ENCODE results near the gene CTDSPL.

The CTDSPL gene

GRCh38 chr3:37855363-37855970, 6.2 kb upstream of the CTDSPL start:
- DNase-seq, result peak; percentile 11 to 42

GRCh38 chr3:37856381-37856780, 5.3 kb upstream of the CTDSPL start:
- no peak for DNase-seq

GRCh38 chr3:37858742-37859141, 2.9 kb upstream of the CTDSPL start:
- DNase-seq, result no peak

GRCh38 chr3:37859354-37859753, 2.3 kb upstream of the CTDSPL start:
- no peak for DNase-seq

GRCh38 chr3:37859908-37860199, 1.8 kb upstream of the CTDSPL start:
- DNase-seq, result no peak

GRCh38 chr3:37862219-37862902, 681 bp downstream of the CTDSPL start:
- no peak for DNase-seq

GRCh38 chr3:37862903-37863815, 1.5 kb downstream of the CTDSPL start:
- no peak for DNase-seq

GRCh38 chr3:37863949-37864822, 2.5 kb downstream of the CTDSPL start:
- no peak for DNase-seq

GRCh38 chr3:37864904-37865303, 3.2 kb downstream of the CTDSPL start:
- no peak for DNase-seq

GRCh38 chr3:37867144-37867543, 5.5 kb downstream of the CTDSPL start:
- no peak for DNase-seq

GRCh38 chr3:37871858-37872257, 10.2 kb downstream of the CTDSPL start:
- DNase-seq, result no peak

- no peak for DNase-seq
Measured at GRCh38 chr3:37872413-37873160, 10.9 kb downstream of the CTDSPL start.

GRCh38 chr3:37876279-37876678, 14.6 kb downstream of the CTDSPL start:
- no peak for DNase-seq

- DNase-seq, result no peak
Measured at GRCh38 chr3:37882711-37883110, 21.0 kb downstream of the CTDSPL start.

GRCh38 chr3:37885814-37886213, 24.1 kb downstream of the CTDSPL start:
- DNase-seq, result no peak

GRCh38 chr3:37886395-37886794, 24.7 kb downstream of the CTDSPL start:
- DNase-seq, result no peak

GRCh38 chr3:37887062-37887461, 25.4 kb downstream of the CTDSPL start:
- DNase-seq, result no peak

- DNase-seq, result no peak
Measured at GRCh38 chr3:37887824-37888223, 26.1 kb downstream of the CTDSPL start.

- DNase-seq, result no peak
Measured at GRCh38 chr3:37888421-37888820, 26.7 kb downstream of the CTDSPL start.

- DNase-seq, result no peak
Measured at GRCh38 chr3:37890522-37890921, 28.8 kb downstream of the CTDSPL start.

- DNase-seq, result no peak
Measured at GRCh38 chr3:37891227-37891626, 29.5 kb downstream of the CTDSPL start.

GRCh38 chr3:37892927-37893600, 31.4 kb downstream of the CTDSPL start:
- no peak for DNase-seq
